Peyer's patch (tissue), 4 donors: ENCODE results near the gene FKBP8. TPM values are rescaled to one million over a fixed set of nuclear protein-coding genes. Genes with fewer than 3 reads are reported as not detected.
A peak's percentile ranks its signal among the peaks of the same experiment; 100 is the strongest.

Source experiments
- DNase-seq, 3 donors: peaks; one replicate each; pipeline ENCODE4 v3.0.0-alpha.2; 2017 to 2019
- H3K27ac ChIP-seq, 4 donors: fragments of 200-600 bp; sonication (generic); one replicate each; pipeline ENCODE4 v1.5.1; 2016 to 2019
- H3K27me3 ChIP-seq, 2 donors: fragments of 200-600 bp; sonication (generic); one replicate each; pipeline ENCODE4 v1.5.1; 2019
- H3K36me3 ChIP-seq, 3 donors: fragments of 200-600 bp; sonication (generic); one replicate each; pipeline ENCODE4 v1.5.1; 2016 to 2019
- H3K4me1 ChIP-seq, 4 donors: fragments of 200-600 bp; sonication (generic); one replicate each; pipeline ENCODE4 v1.5.1; 2016 to 2019
- H3K4me3 ChIP-seq, 4 donors: fragments of 200-600 bp; sonication (generic); 1 replicate in 3 of 4; 2 replicates in 1 of 4; pipeline ENCODE4 v1.5.1; 2016 to 2019; ENCODE audit warnings: mild to moderate bottlenecking in 1 of 4
- H3K9me3 ChIP-seq, 4 donors: fragments of 200-600 bp; sonication (generic); one replicate each; pipeline ENCODE4 v1.5.1; 2016 to 2019; ENCODE audit warnings: mild to moderate bottlenecking in 1 of 4
- POLR2A ChIP-seq, 2 donors: fragments of 450-650 bp; IDR thresholded peaks; one replicate each; pipeline ENCODE4 v1.5.1; 2017; ENCODE audit warnings: antibody characterized with exemption in 2 of 2, mild to moderate bottlenecking in 2 of 2, moderate library complexity in 2 of 2
- total RNA-seq, 4 donors: library from RNA; depleted of rRNA; stranded (reverse); fragments of >200 nt; gene quantifications; one replicate each; pipeline ENCODE4 v1.1.0, GENCODE V29; 2016
- TF ChIP-seq, protein P1 (sequence below), 6 experiments: fragments of 450-650 bp in 4 of 6; fragments of 200-600 bp in 2 of 6; sonication (generic) in 1 of 6; IDR thresholded peaks; one replicate each; pipeline ENCODE4 v1.5.1; 2017 to 2019; ENCODE audit warnings: antibody characterized with exemption in 6 of 6, mild to moderate bottlenecking in 3 of 6, moderate library complexity in 1 of 6

Gene FKBP8
- total RNA-seq, 4 donors from 2014 or later = 231 to 333 (median 264) TPM

DNA sequence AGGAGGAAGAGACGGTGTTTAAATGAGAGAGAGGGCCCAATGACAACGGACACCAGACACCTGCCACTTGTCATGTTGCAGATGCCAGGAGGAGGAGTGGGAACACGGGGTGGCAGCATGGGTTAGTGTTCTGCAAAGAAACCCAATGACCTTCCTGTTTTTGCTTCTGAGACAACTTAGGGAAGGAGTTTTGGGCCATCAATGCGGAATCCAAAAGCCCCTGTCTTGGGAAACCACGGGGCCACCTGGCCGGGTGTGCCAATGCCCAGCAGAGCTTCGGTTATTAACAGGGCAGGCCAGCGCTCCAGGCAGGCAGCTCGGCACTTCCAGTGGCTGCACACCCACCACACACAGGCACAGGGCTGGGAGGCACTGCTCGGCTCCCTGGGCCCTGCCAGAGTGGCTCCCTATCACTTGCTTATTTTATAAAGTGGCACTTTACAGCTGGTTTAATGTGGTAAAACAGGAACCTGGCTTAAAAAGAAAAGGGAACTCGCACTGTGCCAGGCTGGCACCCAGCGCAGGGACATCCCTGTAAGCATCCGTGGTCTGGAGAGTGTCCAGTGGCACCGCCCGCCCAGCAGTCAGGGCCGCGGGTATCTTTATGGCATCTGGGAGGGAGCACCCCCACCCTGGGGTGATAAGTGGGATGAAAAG, 40.6 kb downstream of the FKBP8 start:
- TF ChIP-seq, protein P1, sequence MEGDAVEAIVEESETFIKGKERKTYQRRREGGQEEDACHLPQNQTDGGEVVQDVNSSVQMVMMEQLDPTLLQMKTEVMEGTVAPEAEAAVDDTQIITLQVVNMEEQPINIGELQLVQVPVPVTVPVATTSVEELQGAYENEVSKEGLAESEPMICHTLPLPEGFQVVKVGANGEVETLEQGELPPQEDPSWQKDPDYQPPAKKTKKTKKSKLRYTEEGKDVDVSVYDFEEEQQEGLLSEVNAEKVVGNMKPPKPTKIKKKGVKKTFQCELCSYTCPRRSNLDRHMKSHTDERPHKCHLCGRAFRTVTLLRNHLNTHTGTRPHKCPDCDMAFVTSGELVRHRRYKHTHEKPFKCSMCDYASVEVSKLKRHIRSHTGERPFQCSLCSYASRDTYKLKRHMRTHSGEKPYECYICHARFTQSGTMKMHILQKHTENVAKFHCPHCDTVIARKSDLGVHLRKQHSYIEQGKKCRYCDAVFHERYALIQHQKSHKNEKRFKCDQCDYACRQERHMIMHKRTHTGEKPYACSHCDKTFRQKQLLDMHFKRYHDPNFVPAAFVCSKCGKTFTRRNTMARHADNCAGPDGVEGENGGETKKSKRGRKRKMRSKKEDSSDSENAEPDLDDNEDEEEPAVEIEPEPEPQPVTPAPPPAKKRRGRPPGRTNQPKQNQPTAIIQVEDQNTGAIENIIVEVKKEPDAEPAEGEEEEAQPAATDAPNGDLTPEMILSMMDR (IDR thresholded peaks at IDR 0.05) = no peak
- no peak for TF ChIP-seq POLR2A (IDR thresholded peaks at IDR 0.05)
- no peak overlapping the region for H3K4me3 ChIP-seq
- peak in 1 of 3 donors; percentile 50 for DNase-seq
- H3K36me3 ChIP-seq = no peaks in the 10 kb centered on the region
- no peaks in the 10 kb centered on the region for H3K9me3 ChIP-seq
- peak overlapping the region; percentile 40 to 91 (median 76) for H3K27ac ChIP-seq
- H3K27me3 ChIP-seq = no peaks in the 10 kb centered on the region
- peaks cover 28 to 99% (median 57%) of the 10 kb centered on the region in 4 donors for H3K4me1 ChIP-seq

DNA sequence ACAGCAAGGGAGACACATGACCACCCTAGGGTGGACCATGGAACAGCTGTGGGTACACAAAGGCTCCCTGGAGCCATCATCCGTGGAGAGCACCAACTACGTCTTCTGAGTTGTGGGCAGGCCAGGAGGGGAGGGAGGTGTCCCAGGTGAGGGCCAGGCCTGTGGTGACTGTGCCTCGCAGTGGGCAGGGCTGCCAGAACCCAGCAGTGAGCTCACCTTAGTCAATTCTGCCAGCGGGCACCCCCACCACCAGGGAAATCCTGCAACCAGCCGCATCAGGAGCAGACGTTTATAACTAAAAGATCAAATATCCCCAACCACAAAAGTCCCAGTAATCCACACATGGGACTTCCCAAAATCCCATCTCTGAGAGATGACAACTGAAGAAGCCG, 41.1 kb downstream of the FKBP8 start:
- Histone ChIP-seq H3K27ac (peak overlapping the region in 3 of 4 donors; percentile 0 to 91 (median 40)), H3K4me1 (peaks cover 28 to 98% (median 52%) of the 10 kb centered on the region in 4 donors), H3K36me3 (no peaks in the 10 kb centered on the region), H3K27me3 (no peaks in the 10 kb centered on the region), H3K9me3 (no peaks in the 10 kb centered on the region), H3K4me3 (no peak overlapping the region)
- TF ChIP-seq POLR2A (IDR thresholded peaks at IDR 0.05) = no peak
- TF ChIP-seq, protein P1 (IDR thresholded peaks at IDR 0.05) = no peak
- DNase-seq = no peak

DNA sequence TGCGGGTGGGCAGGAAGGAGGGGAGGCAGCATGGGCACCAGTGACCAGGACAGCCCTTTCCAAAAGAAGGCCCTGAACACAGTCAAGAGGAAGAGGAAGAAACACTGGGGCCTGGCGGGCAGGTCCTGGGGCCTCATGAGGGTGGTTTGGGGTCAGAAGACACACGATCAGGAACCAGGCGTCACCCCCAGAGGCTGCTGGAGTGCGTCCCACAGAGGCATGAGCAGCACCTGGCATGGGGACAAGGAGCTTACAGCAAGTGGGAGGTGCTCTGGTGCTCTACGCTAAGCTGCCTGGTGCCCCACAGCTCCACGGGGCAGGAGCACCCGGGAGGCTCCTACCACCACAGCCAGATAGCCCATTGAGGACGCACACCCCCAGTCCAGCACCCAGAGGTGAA, 41.5 kb downstream of the FKBP8 start:
- Histone ChIP-seq H3K27ac (peak overlapping the region in 3 of 4 donors; percentile 0 to 91 (median 40)), H3K4me1 (peaks cover 27 to 98% (median 49%) of the 10 kb centered on the region in 4 donors), H3K4me3 (no peak overlapping the region), H3K27me3 (no peaks in the 10 kb centered on the region), H3K36me3 (no peaks in the 10 kb centered on the region), H3K9me3 (no peaks in the 10 kb centered on the region)
- DNase-seq = peak in 1 of 3 donors; percentile 49
- TF ChIP-seq, protein P1 (IDR thresholded peaks at IDR 0.05) = no peak
- TF ChIP-seq POLR2A (IDR thresholded peaks at IDR 0.05) = no peak

DNA sequence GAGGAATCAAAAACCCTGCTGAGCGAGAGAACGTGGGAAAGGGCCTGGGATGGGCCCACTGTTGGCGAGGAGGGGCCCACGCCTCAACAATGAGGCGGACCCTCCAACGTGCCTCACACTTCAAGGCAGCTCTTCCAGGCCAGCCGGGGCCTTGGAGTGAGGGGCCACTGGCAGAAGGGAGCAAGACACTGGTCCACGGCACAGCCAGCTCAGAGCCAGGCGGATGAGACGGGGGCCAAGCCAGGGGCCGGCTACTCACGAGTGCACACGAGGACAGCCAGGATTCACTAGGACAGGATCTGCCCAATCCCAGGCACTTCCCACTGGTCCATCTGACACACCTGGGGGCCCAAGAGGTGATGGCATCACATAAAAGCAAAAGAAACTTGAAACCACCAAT, 42.0 kb downstream of the FKBP8 start:
- no peak overlapping the region for H3K4me3 ChIP-seq
- DNase-seq = no peak
- H3K27me3 ChIP-seq = no peaks in the 10 kb centered on the region
- no peaks in the 10 kb centered on the region for H3K36me3 ChIP-seq
- no peak for TF ChIP-seq POLR2A (IDR thresholded peaks at IDR 0.05)
- TF ChIP-seq, protein P1 (IDR thresholded peaks at IDR 0.05) = no peak
- H3K4me1 ChIP-seq = peaks cover 22 to 98% (median 48%) of the 10 kb centered on the region in 4 donors
- no peaks in the 10 kb centered on the region for H3K9me3 ChIP-seq
- H3K27ac ChIP-seq = peak overlapping the region in 3 of 4 donors; percentile 21 to 91 (median 40)

DNA sequence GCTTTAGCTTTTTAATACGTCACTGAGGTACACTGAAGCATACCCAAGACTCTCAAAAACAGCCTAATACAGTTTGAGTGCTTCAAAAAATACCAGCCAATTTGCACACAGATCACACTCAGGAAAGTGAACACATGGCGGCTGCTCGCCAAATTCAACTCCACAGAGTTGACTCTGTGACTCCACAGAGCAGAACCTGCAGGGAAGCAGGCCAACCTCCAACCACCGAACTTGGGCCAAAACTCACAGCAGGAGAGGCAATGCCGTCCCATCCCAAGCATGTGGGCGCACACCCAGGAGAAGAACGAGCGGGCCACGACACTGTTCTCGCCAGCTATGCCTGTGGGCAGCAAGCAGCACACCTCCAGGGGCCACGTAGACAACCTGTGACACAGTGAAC, 42.6 kb downstream of the FKBP8 start:
- H3K36me3 ChIP-seq = no peaks in the 10 kb centered on the region
- H3K27me3 ChIP-seq = no peaks in the 10 kb centered on the region
- no peaks in the 10 kb centered on the region for H3K9me3 ChIP-seq
- peak in 1 of 3 donors; percentile 46 for DNase-seq
- peak overlapping the region in 3 of 4 donors; percentile 21 to 91 (median 38) for H3K27ac ChIP-seq
- H3K4me3 ChIP-seq = no peak overlapping the region
- peaks cover 16 to 98% (median 49%) of the 10 kb centered on the region in 4 donors for H3K4me1 ChIP-seq
- TF ChIP-seq POLR2A (IDR thresholded peaks at IDR 0.05) = no peak
- TF ChIP-seq, protein P1 (IDR thresholded peaks at IDR 0.05) = no peak
